Cardiac muscle cell (in vitro differentiated cells and primary cell): ENCODE results near the gene C1orf87. TPM values are rescaled to one million over a fixed set of nuclear protein-coding genes. Genes with fewer than 3 reads are reported as not detected.

Experiments used
- DNase-seq, 2 donors: peaks; one replicate each; pipeline versions ENCODE4 v3.0.0 to v3.0.0-alpha.2; 2010 to 2017; ENCODE audit warnings: low read depth in 1 of 2, low spot score in 1 of 2
- H3K27ac ChIP-seq: fragments of 200-600 bp; sonication (generic); 2 replicates; pipeline ENCODE4 v1.5.1; 2016
- H3K27me3 ChIP-seq: fragments of 200-600 bp; sonication (generic); 2 replicates; pipeline ENCODE4 v1.6.0; 2016; ENCODE audit warnings: control low read depth
- H3K36me3 ChIP-seq: fragments of 200-600 bp; sonication (generic); 2 replicates; pipeline ENCODE4 v1.5.1; 2016; ENCODE audit warnings: control low read depth
- H3K4me1 ChIP-seq: fragments of 200-600 bp; sonication (generic); 2 replicates; pipeline ENCODE4 v1.8.1; 2017; ENCODE audit warnings: low read depth, mild to moderate bottlenecking, mixed run types
- H3K4me3 ChIP-seq: fragments of 200-600 bp; sonication (generic); 2 replicates; pipeline ENCODE4 v1.5.1; 2016; ENCODE audit warnings: mild to moderate bottlenecking
- H3K9me3 ChIP-seq: fragments of 200-600 bp; sonication (generic); 2 replicates; pipeline ENCODE4 v1.5.1; 2017; ENCODE audit warnings: low read depth, mild to moderate bottlenecking, control low read depth
- polyA plus RNA-seq: library from polyadenylated mRNA; unstranded; fragments of >200 nt; fragmentation: Nextera tagmentation; extraction: Ambion mirVana; gene quantifications from 2 replicates; pipeline ENCODE4 v1.2.1, GENCODE V29; 2016
- total RNA-seq: library from RNA; depleted of rRNA; stranded (reverse); fragments of >200 nt; gene quantifications from 2 replicates; pipeline ENCODE4 v1.2.3, GENCODE V29; 2016
- TF ChIP-seq, protein P1 (sequence below): IDR thresholded peaks from 2 replicates; pipeline ENCODE4 v1.5.1; 2012; ENCODE audit warnings: low read depth, mild to moderate bottlenecking, low read length

The C1orf87 gene
- total and polyA plus RNA-seq, 2 experiments from 2014 or later: not detected

DNA sequence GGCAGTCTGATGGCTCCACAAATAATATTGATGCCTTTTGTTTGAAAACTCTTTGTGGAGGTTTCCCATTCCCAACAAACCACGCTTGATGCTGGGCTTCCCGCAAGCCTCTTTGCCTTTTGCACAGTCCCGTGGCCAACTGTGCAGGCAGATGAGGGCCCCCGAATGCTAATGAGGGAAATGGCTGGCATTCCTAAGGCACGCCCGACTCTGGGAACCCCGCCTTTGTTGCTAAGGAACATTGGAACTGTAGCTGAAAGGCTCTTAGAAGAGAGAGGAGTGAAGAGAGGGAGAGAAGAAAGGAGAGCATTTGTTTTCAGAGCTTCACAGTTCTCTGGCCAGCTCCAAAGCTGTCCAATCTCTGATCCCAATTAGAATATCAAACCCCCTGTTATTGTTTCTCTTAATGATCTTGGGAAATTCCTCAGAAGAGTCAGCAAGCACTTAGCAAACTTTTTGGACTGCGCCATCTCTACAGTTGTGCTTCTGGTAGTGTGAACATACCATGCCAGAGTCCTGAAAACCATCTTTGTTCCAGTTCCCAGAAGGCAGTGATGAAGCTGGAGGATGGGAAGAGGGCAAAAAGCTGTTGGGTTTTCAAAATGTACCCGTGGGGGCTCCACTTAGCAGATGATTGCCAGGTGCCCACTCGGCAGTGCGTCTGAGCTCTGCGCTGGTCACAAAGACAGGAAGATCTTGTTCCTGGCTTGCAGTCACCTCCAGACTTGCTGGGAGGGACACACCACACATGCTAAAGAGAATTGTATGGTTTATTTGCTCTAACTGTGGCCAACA lies 86.9 kb downstream of the C1orf87 start:
- H3K27ac ChIP-seq: no peak overlapping the region
- DNase-seq: no peak
- H3K4me3 ChIP-seq: no peak overlapping the region

DNA sequence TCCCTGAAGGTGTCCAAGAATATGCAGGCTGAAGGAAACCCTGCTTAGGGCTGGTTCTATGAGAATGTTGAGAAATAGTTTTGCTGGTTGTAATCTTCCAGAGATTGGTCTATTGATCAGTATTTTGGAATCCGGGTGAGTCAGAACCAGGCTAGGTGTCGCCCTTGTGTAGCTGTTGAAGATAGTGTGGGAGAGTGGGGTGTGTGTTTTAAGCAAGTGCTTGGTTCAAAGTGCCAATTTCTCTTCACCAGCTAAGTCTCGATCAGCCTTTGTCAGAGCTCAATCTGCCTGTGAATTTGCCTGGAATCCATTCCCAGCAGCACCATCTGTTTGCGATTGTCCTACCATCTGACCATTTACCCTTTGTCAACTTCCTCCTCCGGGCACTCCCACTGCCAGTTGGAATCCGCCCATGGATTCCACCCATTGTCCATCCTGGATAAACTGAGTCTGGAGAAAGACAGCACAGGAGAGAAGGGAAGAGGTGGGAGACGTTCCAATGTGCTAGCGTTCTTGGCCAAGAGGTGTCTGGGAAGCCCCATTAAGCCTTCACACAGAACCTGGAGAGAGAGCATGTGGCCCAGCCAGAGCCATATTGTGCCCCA lies 87.6 kb downstream of the C1orf87 start:
- Histone ChIP-seq H3K27ac (no peak overlapping the region), H3K27me3 (no peaks in the 10 kb centered on the region), H3K9me3 (no peaks in the 10 kb centered on the region), H3K36me3 (no peaks in the 10 kb centered on the region), H3K4me3 (no peak overlapping the region), H3K4me1 (no peaks in the 10 kb centered on the region)
- TF ChIP-seq, protein P1, sequence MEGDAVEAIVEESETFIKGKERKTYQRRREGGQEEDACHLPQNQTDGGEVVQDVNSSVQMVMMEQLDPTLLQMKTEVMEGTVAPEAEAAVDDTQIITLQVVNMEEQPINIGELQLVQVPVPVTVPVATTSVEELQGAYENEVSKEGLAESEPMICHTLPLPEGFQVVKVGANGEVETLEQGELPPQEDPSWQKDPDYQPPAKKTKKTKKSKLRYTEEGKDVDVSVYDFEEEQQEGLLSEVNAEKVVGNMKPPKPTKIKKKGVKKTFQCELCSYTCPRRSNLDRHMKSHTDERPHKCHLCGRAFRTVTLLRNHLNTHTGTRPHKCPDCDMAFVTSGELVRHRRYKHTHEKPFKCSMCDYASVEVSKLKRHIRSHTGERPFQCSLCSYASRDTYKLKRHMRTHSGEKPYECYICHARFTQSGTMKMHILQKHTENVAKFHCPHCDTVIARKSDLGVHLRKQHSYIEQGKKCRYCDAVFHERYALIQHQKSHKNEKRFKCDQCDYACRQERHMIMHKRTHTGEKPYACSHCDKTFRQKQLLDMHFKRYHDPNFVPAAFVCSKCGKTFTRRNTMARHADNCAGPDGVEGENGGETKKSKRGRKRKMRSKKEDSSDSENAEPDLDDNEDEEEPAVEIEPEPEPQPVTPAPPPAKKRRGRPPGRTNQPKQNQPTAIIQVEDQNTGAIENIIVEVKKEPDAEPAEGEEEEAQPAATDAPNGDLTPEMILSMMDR: no peak
- no peak for DNase-seq

More for the DNA sequence above, 86.9 kb downstream of the C1orf87 start:
- Histone ChIP-seq H3K36me3 (no peaks in the 10 kb centered on the region), H3K9me3 (no peaks in the 10 kb centered on the region), H3K4me1 (no peaks in the 10 kb centered on the region), H3K27me3 (no peaks in the 10 kb centered on the region)
- TF ChIP-seq, protein P1: no peak

DNA sequence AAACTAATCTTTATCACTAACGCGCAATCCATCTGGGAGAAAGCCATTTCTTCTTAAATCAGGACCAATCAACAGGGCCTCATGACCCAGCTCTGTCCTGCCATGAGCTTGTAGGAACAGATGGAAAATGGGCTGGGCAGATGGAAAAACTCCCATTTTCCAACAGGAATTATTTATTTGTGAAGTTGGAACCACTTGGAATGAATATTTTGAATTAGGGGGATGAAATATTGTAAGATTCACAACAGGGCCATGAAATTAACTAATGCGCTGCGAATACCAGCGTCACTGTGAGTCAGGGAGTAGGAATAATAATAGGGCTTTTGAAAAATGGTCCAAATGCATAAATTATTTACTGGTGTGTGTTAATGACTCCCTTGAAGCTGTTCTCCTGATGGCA lies 93.9 kb downstream of the C1orf87 start:
- no peaks in the 10 kb centered on the region for H3K36me3 ChIP-seq
- no peaks in the 10 kb centered on the region for H3K4me1 ChIP-seq
- DNase-seq: no peak
- H3K9me3 ChIP-seq: no peaks in the 10 kb centered on the region
- TF ChIP-seq, protein P1: no peak
- H3K27ac ChIP-seq: no peak overlapping the region
- peaks cover 13% of the 10 kb centered on the region for H3K27me3 ChIP-seq
- H3K4me3 ChIP-seq: no peak overlapping the region

DNA sequence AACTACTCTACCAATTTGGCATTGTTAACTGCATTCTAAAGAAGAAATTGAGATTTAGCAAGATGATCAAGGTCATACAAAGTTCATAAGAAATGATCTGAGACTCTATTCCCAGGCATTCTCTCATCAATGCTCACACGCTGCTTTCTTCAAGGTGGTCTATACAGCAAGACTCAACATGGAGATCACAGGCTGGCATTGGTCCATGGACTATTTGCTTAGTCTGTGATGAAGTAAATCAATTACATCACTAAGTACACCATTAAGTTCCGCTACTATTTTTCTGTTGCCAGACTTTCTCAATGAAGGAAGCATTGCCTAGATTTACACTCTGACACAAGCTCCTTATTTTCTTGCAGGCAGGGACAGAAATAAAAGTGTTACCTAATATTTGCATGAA lies 95.1 kb downstream of the C1orf87 start:
- Histone ChIP-seq H3K27me3 (peaks cover 13% of the 10 kb centered on the region), H3K9me3 (no peaks in the 10 kb centered on the region)
- TF ChIP-seq, protein P1: no peak

DNA sequence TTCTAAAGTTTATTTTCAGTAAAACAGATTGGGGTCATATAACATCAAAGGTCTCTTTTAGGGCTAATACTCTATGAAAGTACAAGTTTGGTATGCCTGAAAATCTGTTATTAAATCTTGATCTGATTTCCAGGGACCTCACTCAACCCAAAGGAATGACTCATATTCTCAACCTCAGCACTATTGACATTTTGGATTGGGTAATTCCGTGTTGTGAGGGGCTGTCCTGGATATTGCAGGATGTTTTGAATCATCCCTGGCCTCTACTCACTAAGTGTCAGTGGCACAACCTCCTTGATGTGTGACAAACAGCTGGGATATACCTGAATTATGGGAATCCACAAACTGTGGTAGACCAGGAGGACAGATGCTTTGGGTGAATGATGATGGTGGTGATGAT lies 95.5 kb downstream of the C1orf87 start:
- TF ChIP-seq, protein P1: no peak
- peaks cover 13% of the 10 kb centered on the region for H3K27me3 ChIP-seq
- H3K27ac ChIP-seq: no peak overlapping the region
- no peak overlapping the region for H3K4me3 ChIP-seq
- no peak for DNase-seq
- H3K4me1 ChIP-seq: no peaks in the 10 kb centered on the region
- no peaks in the 10 kb centered on the region for H3K36me3 ChIP-seq
- H3K9me3 ChIP-seq: no peaks in the 10 kb centered on the region

More for the DNA sequence above, 95.1 kb downstream of the C1orf87 start:
- Histone ChIP-seq H3K36me3 (no peaks in the 10 kb centered on the region), H3K4me3 (no peak overlapping the region), H3K4me1 (no peaks in the 10 kb centered on the region), H3K27ac (no peak overlapping the region)
- DNase-seq: no peak
